Uterus (tissue), 4 donors: ENCODE measurements around the gene CPLANE2. TPM values are rescaled to one million over a fixed set of nuclear protein-coding genes. Genes with fewer than 3 reads are reported as not detected.
"Not testable (repeated sequence)": the region's sequence is repeated elsewhere in the genome, so short reads cannot be mapped to it uniquely, and the experiment has no call there.

Source experiments
- DNase-seq, 2 donors: peaks; one replicate each; pipeline ENCODE4 v3.0.0-alpha.2; 2019 to 2020
- H3K27ac ChIP-seq, 2 donors: fragments of 200-600 bp; sonication (generic); 1 replicate in 1 of 2; 2 replicates in 1 of 2; pipeline ENCODE4 v1.5.1; 2016 to 2018
- H3K27me3 ChIP-seq, 2 donors: fragments of 200-600 bp; sonication (generic); one replicate each; pipeline ENCODE4 v1.5.1; 2018 to 2019; ENCODE audit warnings: control low read depth in 1 of 2
- H3K36me3 ChIP-seq, 2 donors: fragments of 200-600 bp; sonication (generic); one replicate each; pipeline ENCODE4 v1.5.1; 2019; ENCODE audit warnings: control low read depth in 1 of 2
- H3K4me1 ChIP-seq, 2 donors: fragments of 200-600 bp; sonication (generic); one replicate each; pipeline ENCODE4 v1.5.1; 2018 to 2019; ENCODE audit warnings: control low read depth in 1 of 2
- H3K4me3 ChIP-seq, 2 donors: fragments of 200-600 bp; sonication (generic); 1 replicate in 1 of 2; 2 replicates in 1 of 2; pipeline ENCODE4 v1.5.1; 2018 to 2019; ENCODE audit warnings: mild to moderate bottlenecking in 1 of 2
- H3K9me3 ChIP-seq, 2 donors: fragments of 200-600 bp; sonication (generic); one replicate each; pipeline ENCODE4 v1.5.1; 2019; ENCODE audit warnings: control low read depth in 1 of 2
- CTCF ChIP-seq, 4 experiments: fragments of 200-600 bp in 2 of 4; fragments of 450-650 bp in 2 of 4; sonication (generic) in 2 of 4; IDR thresholded peaks; one replicate each; pipeline ENCODE4 v1.5.1; 2016 to 2019; ENCODE audit warnings: antibody characterized with exemption in 4 of 4, mild to moderate bottlenecking in 2 of 4, moderate library complexity in 1 of 4
- POLR2A ChIP-seq, 2 donors: fragments of 450-650 bp; IDR thresholded peaks; one replicate each; pipeline ENCODE4 v1.6.1; 2016; ENCODE audit warnings: antibody characterized with exemption in 2 of 2, mild to moderate bottlenecking in 1 of 2, moderate library complexity in 1 of 2
- intact Hi-C: fragments of 100-400 bp; cut with DNase I; formaldehyde crosslinking; loops from one replicate; pipeline ENCODE4 v1.15.1; 2023; ENCODE audit warnings: low total_unique reads
- total RNA-seq, 4 donors: library from RNA; depleted of rRNA in 3 of 4; stranded (reverse); fragments of >200 nt in 3 of 4; gene quantifications; one replicate each; pipeline versions ENCODE4 v1.1.0 to v1.2.4, GENCODE V29; 2014 to 2023
- donor health status: DM: yes; HTN: yes; CAD: no.

The CPLANE2 gene
- total RNA-seq, 4 donors from 2014 or later = 5.1 to 7.4 (median 5.5) TPM

GRCh38 chr1:16246961-16247360 is 10.0 kb upstream of the CPLANE2 start:
- Histone ChIP-seq H3K4me3 (no peak overlapping the region), H3K27me3 (no peaks in the 10 kb centered on the region), H3K27ac (peak overlapping the region; percentile 90 to 95), H3K4me1 (peaks cover 25 to 28% of the 10 kb centered on the region in 2 donors), H3K36me3 (no peaks in the 10 kb centered on the region), H3K9me3 (no peaks in the 10 kb centered on the region)
- intact Hi-C loops = loop anchor here (10.0 kb wide), 2 partner anchors 108 to 172 kb away; partner anchors contain the start of genes FAM131C and FBXO42
- TF ChIP-seq POLR2A (IDR thresholded peaks at IDR 0.05) = no peak
- no peak for TF ChIP-seq CTCF (IDR thresholded peaks at IDR 0.05)
- no peak for DNase-seq

- not testable (repeated sequence) for DNase-seq, H3K27me3 ChIP-seq, H3K4me3 ChIP-seq, H3K9me3 ChIP-seq, H3K36me3 ChIP-seq
- Histone ChIP-seq H3K4me1 (peaks cover 25 to 28% of the 10 kb centered on the region in 2 donors), H3K27ac (peak overlapping the region; percentile 90 to 95)
- intact Hi-C loops = loop anchor here (10.0 kb wide), 2 partner anchors 109 to 171 kb away; partner anchors contain the start of genes FAM131C and FBXO42
Observed at GRCh38 chr1:16246239-16246638, 9.3 kb upstream of the CPLANE2 start.

- DNase-seq = no peak
- H3K36me3 ChIP-seq = no peaks in the 10 kb centered on the region
- TF ChIP-seq POLR2A (IDR thresholded peaks at IDR 0.05) (no peak), CTCF (IDR thresholded peaks at IDR 0.05) (no peak)
- peaks cover 23 to 25% of the 10 kb centered on the region in 2 donors for H3K4me1 ChIP-seq
- H3K9me3 ChIP-seq = no peaks in the 10 kb centered on the region
- intact Hi-C loops = loop anchor here (10.0 kb wide), 2 partner anchors 109 to 171 kb away; partner anchors contain the start of genes FAM131C and FBXO42
- H3K27ac ChIP-seq = peak overlapping the region; percentile 90 to 95
- H3K4me3 ChIP-seq = no peak overlapping the region
- H3K27me3 ChIP-seq = no peaks in the 10 kb centered on the region
Observed at GRCh38 chr1:16245476-16246196, 8.7 kb upstream of the CPLANE2 start.

DNA sequence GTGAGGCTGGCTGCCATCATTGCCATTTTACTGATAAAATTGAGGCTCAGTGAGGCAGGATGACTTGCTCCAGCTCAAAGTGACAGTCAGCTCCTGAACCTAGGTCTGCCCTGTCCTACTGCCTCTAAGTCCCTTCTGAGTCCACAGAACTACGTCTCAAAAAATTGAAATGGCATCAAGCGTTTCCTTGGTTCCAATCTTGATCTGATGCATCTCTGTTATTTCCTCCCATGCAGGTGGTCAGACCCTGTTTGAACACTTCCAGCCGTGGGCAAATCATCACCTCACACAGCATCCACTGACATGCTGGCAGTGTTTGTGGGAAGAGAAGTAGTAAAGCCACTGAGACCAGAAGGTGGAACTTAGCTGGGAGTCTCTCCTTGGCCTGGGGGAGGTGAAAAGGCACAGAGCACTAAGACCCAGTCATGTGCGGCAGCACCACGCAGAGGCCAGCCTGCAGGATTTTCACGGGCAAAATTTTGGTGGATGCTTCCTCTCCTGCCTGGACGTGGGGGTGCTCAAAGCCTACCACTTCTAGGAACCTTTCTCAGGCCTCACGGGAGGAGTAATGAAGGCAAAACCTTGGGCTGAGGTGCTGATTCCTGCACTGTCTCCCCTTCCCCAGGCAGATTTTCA is 7.8 kb upstream of the CPLANE2 start:
- Histone ChIP-seq H3K4me3 (no peak overlapping the region), H3K36me3 (no peaks in the 10 kb centered on the region), H3K9me3 (no peaks in the 10 kb centered on the region), H3K27ac (peak overlapping the region; percentile 90 to 95), H3K27me3 (no peaks in the 10 kb centered on the region), H3K4me1 (peaks cover 21 to 25% of the 10 kb centered on the region in 2 donors)
- intact Hi-C loops = loop anchor here (10.0 kb wide), 2 partner anchors 110 to 170 kb away; partner anchors contain the start of genes FAM131C and FBXO42
- no peak for DNase-seq
- TF ChIP-seq POLR2A (IDR thresholded peaks at IDR 0.05) = no peak
- TF ChIP-seq CTCF (IDR thresholded peaks at IDR 0.05) = no peak

DNA sequence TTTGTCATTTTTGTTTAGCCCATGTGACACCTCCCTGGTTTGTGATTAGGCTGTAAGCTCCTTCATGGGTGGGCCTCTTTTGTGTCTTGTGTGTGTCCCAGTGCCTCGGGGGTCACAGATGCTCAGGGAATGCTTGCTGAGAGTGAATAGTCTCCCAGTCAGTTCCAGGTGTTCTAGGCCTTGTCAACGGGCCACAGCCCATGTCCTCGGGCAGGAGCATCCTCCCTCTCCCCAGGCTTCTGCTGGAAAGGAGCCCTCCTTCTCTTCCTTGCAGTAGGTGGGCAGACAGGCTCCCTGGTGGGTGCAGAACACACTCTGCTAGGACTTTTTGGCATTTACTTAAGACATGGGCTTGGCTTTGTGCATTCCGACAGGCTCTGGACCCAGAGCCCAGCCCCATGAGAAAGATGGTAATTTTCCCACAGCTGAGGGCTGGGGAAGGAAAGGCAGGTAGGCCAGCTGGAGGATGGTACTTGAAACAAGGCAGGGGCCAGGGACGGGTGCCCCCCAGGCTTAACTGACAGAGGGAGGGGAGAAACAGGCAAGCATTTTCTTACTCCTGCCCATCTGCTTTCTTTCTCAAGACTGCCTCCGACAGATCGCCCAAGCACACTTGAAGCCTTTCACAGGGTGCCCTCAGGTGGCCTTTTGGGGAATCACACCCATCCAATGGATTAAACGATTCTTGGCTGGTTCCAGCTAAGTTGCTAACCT is 7.1 kb upstream of the CPLANE2 start:
- intact Hi-C loops = loop anchor here (10.0 kb wide), 2 partner anchors 111 to 169 kb away; partner anchors contain the start of genes FAM131C and FBXO42
- TF ChIP-seq POLR2A (IDR thresholded peaks at IDR 0.05) (peak in 1 of 2 donors; percentile 14), CTCF (IDR thresholded peaks at IDR 0.05) (peak; percentile 84 to 93 (median 90))
- H3K4me3 ChIP-seq = no peak overlapping the region
- no peaks in the 10 kb centered on the region for H3K36me3 ChIP-seq
- H3K27me3 ChIP-seq = no peaks in the 10 kb centered on the region
- peaks cover 17 to 20% of the 10 kb centered on the region in 2 donors for H3K4me1 ChIP-seq
- peak; percentile 83 to 90 for DNase-seq
- peak overlapping the region; percentile 90 to 95 for H3K27ac ChIP-seq
- H3K9me3 ChIP-seq = no peaks in the 10 kb centered on the region
